Natural killer cell (primary cell): ENCODE measurements around the gene SPATA7. TPM values are rescaled to one million over a fixed set of nuclear protein-coding genes. Genes with fewer than 3 reads are reported as not detected.

Experiments
- ATAC-seq, 3 donors: fragments of 150-1000 bp in 2 of 3; fragments of 200-7000 bp in 1 of 3; cut with Tn5 transposase; 1 replicate in 1 of 3; 2 replicates in 2 of 3; pipeline ENCODE4 v1.10.0; 2021; ENCODE audit warnings: mild to moderate bottlenecking in 2 of 3, moderate library complexity in 2 of 3
- DNase-seq, 2 donors: peaks; one replicate each; pipeline versions ENCODE4 v3.0.0 to v3.0.0-alpha.2; 2013 to 2021; ENCODE audit warnings: mixed read lengths in 1 of 2
- H3K27ac ChIP-seq: one replicate; pipeline ENCODE4 v1.5.1; 2013; ENCODE audit warnings: mild to moderate bottlenecking, low read length
- H3K27me3 ChIP-seq: one replicate; pipeline ENCODE4 v1.6.1; 2013; ENCODE audit warnings: low read length; ENCODE audit not compliant: control insufficient read depth, insufficient read depth
- H3K36me3 ChIP-seq: one replicate; pipeline ENCODE4 v1.6.1; 2013; ENCODE audit warnings: low read length; ENCODE audit not compliant: control insufficient read depth, insufficient read depth
- H3K4me1 ChIP-seq: one replicate; pipeline ENCODE4 v1.6.1; 2013; ENCODE audit warnings: low read length; ENCODE audit not compliant: control insufficient read depth, insufficient read depth
- H3K4me3 ChIP-seq: one replicate; pipeline ENCODE4 v1.5.1; 2013; ENCODE audit warnings: low read length
- H3K9me3 ChIP-seq: one replicate; pipeline ENCODE4 v1.6.1; 2013; ENCODE audit warnings: low read length; ENCODE audit not compliant: control insufficient read depth, insufficient read depth
- H3K27ac Mint-ChIP-seq, 2 donors: one replicate each; pipeline ENCODE4 v1.8.0; 2022; ENCODE audit warnings: mild to moderate bottlenecking in 2 of 2, mixed read lengths in 2 of 2, moderate library complexity in 1 of 2
- H3K27me3 Mint-ChIP-seq, 2 donors: one replicate each; pipeline ENCODE4 v1.8.0; 2022; ENCODE audit warnings: low read depth in 2 of 2, mixed read lengths in 2 of 2
- H3K36me3 Mint-ChIP-seq: one replicate; pipeline ENCODE4 v1.8.0; 2022; ENCODE audit warnings: mixed read lengths
- H3K4me1 Mint-ChIP-seq, 2 donors: one replicate each; pipeline ENCODE4 v1.8.0; 2022; ENCODE audit warnings: mixed read lengths in 2 of 2
- H3K4me3 Mint-ChIP-seq: one replicate; pipeline ENCODE4 v1.8.0; 2022; ENCODE audit warnings: mild to moderate bottlenecking, moderate library complexity, mixed read lengths
- H3K9me3 Mint-ChIP-seq, 2 donors: one replicate each; pipeline ENCODE4 v1.8.0; 2022; ENCODE audit warnings: mixed read lengths in 2 of 2
- WGBS: methylation state at CpG from one replicate; pipeline ENCODE4 v1.1.7; 2013; ENCODE audit warnings: missing lambda C conversion rate; ENCODE audit not compliant: insufficient coverage; 5-methylcytosine and 5-hydroxymethylcytosine counted together
- intact Hi-C: fragments of 100-400 bp; cut with micrococcal nuclease; formaldehyde crosslinking; loops from one replicate; pipeline ENCODE4 v1.14.2; 2022
- total RNA-seq, 4 donors: library from RNA; stranded (reverse); fragments of 120-200 nt in 1 of 4; gene quantifications; one replicate each; pipeline versions ENCODE4 v1.2.3 to v1.2.4, GENCODE V29; 2013 to 2022
- TF ChIP-seq, protein P1 (sequence below): fragments of 200-600 bp; IDR thresholded peaks from one replicate; pipeline ENCODE4 v1.8.0; 2022; ENCODE audit warnings: antibody characterized with exemption

SPATA7 gene
- total RNA-seq, 3 donors from 2014 or later (not counting 1 experiment from before 2014, with no cell fraction given): 2.5 to 3.2 (median 2.8) TPM

DNA sequence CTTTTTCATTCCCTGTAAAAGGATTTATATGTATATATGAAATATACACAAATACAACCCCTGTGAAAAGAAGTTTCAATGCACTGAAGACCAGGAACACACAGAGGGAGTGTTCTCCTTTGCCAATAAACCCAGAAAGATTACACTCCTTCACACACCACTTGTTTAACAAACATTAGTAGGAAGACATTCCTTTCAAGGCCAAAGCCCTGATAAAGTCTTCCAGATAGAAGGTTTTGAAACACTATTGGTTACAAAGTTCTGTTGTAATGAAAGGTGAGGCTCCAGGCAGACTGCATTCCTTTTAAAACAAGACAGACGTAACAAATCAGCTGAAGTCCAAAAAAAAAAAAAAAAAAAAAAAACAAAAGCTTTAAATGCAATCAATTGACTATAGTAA, 88.3 kb downstream of the SPATA7 start:
- no peak for ATAC-seq
- H3K36me3 Mint-ChIP-seq: no peaks in the 10 kb centered on the region
- intact Hi-C loops: no loop called here
- H3K4me3 ChIP-seq: no peak overlapping the region
- no CpG with 5 or more reads among the region's 1 CpG for WGBS
- no peaks in the 10 kb centered on the region for H3K9me3 Mint-ChIP-seq
- H3K27me3 ChIP-seq: no peaks in the 10 kb centered on the region
- no peaks in the 10 kb centered on the region for H3K4me1 ChIP-seq
- no peaks in the 10 kb centered on the region for H3K4me1 Mint-ChIP-seq
- no peak overlapping the region for H3K27ac ChIP-seq
- TF ChIP-seq, protein P1, sequence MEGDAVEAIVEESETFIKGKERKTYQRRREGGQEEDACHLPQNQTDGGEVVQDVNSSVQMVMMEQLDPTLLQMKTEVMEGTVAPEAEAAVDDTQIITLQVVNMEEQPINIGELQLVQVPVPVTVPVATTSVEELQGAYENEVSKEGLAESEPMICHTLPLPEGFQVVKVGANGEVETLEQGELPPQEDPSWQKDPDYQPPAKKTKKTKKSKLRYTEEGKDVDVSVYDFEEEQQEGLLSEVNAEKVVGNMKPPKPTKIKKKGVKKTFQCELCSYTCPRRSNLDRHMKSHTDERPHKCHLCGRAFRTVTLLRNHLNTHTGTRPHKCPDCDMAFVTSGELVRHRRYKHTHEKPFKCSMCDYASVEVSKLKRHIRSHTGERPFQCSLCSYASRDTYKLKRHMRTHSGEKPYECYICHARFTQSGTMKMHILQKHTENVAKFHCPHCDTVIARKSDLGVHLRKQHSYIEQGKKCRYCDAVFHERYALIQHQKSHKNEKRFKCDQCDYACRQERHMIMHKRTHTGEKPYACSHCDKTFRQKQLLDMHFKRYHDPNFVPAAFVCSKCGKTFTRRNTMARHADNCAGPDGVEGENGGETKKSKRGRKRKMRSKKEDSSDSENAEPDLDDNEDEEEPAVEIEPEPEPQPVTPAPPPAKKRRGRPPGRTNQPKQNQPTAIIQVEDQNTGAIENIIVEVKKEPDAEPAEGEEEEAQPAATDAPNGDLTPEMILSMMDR: no peak
- H3K9me3 ChIP-seq: no peaks in the 10 kb centered on the region
- no peak for DNase-seq
- no peaks in the 10 kb centered on the region for H3K36me3 ChIP-seq
- H3K4me3 Mint-ChIP-seq: no peak overlapping the region
- H3K27me3 Mint-ChIP-seq: no peaks in the 10 kb centered on the region
- no peak overlapping the region for H3K27ac Mint-ChIP-seq

DNA sequence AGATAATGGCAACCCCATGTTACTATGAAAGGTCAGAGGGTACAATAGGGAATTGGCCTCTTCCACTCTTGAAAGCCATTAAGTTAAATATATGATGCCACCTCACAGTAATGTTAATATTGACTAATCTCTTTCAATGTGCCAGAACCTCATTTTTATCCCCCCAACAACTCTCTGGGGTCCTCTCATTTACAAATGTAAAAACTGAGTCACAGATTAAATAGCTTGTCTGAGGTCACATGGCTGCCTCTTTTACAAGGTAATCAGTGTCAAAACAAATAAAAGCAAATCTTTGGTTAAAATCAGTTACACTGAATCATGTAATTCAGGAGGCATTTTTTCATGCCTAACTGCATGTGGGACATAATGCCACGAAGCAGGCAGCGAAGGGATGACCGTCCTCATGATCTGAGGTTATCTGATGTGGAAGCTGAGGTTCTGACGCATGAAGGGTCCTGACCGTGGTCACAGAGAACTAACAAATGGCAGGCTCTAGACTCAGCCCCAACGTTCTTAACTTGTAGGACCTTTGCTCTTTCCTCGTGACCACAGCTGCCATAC, 90.8 kb downstream of the SPATA7 start:
- WGBS: 87% methylated on average over 7 of the region's 7 CpGs
- no peaks in the 10 kb centered on the region for H3K4me1 ChIP-seq

DNA sequence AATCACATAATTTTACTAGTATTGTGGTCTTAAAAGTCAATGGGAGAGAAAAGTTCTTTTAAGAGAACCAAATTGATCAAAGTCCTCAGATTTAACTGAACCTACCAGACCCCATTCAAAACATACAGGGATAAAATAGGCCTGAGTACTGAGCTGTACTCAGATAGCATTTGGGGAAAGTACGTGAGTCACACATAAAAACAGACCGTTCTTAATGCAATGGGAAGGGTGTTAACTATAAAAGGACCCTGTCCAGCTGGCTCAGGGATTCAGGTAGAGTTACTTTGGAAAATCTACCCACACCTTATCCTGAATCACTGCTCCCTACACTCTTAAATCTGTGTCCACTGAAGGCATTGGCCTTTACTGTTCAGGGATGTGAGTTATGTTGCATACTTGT, 91.4 kb downstream of the SPATA7 start:
- Histone ChIP-seq H3K4me3 (no peak overlapping the region), H3K4me1 (no peaks in the 10 kb centered on the region), H3K36me3 (no peaks in the 10 kb centered on the region), H3K9me3 (no peaks in the 10 kb centered on the region), H3K27me3 (no peaks in the 10 kb centered on the region), H3K27ac (no peak overlapping the region)
- no peak overlapping the region for H3K27ac Mint-ChIP-seq
- peaks cover 0 to 4% of the 10 kb centered on the region in 2 donors for H3K27me3 Mint-ChIP-seq
- TF ChIP-seq, protein P1: no peak
- 96% methylated on average over 2 of the region's 2 CpGs for WGBS
- no peaks in the 10 kb centered on the region for H3K4me1 Mint-ChIP-seq
- intact Hi-C loops: no loop called here
- no peaks in the 10 kb centered on the region for H3K36me3 Mint-ChIP-seq
- ATAC-seq: no peak
- no peak for DNase-seq
- no peaks in the 10 kb centered on the region for H3K9me3 Mint-ChIP-seq
- H3K4me3 Mint-ChIP-seq: no peak overlapping the region

More for the DNA sequence above, 90.8 kb downstream of the SPATA7 start:
- Mint-ChIP-seq H3K4me3 (no peak overlapping the region), H3K27me3 (peaks cover 0 to 1% of the 10 kb centered on the region in 2 donors), H3K27ac (no peak overlapping the region), H3K9me3 (no peaks in the 10 kb centered on the region), H3K4me1 (no peaks in the 10 kb centered on the region), H3K36me3 (no peaks in the 10 kb centered on the region)
- TF ChIP-seq, protein P1: no peak
- ATAC-seq (no peak), DNase-seq (no peak)
- no peak overlapping the region for H3K27ac ChIP-seq
- no peaks in the 10 kb centered on the region for H3K27me3 ChIP-seq
- intact Hi-C loops: no loop called here
- no peak overlapping the region for H3K4me3 ChIP-seq
- H3K36me3 ChIP-seq: no peaks in the 10 kb centered on the region
- H3K9me3 ChIP-seq: no peaks in the 10 kb centered on the region
